CMK (cell line): ENCODE data around the gene SNW1.
"Not testable (repeated sequence)": the region's sequence is repeated elsewhere in the genome, so short reads cannot be mapped to it uniquely, and the experiment has no call there.

ENCODE experiments used
- DNase-seq: peaks from one replicate; pipeline ENCODE4 v3.0.0-alpha.2; 2010; ENCODE audit warnings: low read depth

SNW1 gene

GRCh38 chr14:77760381-77761204 is at the start of gene SNW1:
Gene SNW1 (minus strand): TSS chr14:77761156. CDS start chr14:77761127, 29 bp downstream.
- DNase-seq = peak; percentile 75

DNA sequence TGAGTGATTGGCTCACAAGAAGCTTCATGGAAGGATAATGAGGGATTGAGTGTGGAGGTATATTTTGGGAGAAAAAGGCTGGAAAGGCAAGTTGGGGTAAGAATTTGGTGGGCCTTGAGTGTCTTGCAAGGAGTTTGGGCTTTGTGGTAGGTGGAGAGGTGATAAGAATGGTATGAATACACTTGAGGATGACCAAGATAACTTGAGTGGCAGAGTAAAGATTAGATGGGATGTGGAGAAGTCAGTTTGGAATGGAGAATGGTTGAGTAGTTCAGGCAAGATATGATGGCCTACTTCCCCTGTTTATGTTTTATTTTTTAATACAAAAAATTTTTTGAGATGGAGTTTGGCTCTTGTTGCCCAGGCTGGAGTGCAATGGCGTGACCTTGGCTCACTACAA is 48.1 kb upstream of the SNW1 start:
- no peak for DNase-seq

DNA sequence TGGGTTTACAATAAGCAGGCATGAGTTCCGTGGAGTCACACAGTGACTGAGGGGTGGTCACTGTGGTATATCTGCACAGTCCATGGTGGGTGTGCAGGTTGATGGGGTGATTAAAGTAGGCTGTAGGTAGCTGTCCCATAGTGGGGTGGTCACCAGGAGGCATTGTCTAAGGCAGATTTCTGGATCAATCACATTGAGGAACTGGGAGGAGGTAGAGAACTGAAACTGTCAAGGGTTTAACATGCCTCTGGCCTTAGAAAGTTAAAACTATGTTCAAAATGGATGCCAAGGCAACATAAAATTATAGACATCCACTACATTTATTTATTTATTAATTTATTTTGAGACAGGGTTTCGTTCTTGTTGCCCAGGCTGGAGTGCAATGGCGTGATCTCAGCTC is 47.3 kb upstream of the SNW1 start:
- no peak for DNase-seq

DNA sequence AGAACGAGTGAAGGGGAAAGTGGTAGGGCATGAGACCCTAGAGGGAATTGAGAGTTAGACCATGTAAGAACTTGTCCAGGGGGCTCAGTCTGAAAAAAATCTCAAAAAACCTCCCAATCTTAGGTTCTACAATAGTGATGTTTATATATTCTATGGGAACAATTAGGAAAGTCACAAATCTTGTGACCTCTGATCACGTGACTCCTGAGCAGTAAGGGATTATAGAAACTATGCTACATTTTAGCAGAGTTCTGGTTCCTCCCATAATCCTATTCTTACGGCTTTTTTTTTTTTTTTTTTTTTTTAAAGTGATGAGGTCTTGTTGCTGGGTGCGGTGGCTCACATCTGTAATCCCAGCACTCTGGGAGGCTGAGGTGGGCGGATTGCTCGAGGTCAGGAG is 44.8 kb upstream of the SNW1 start:
- DNase-seq = no peak

DNA sequence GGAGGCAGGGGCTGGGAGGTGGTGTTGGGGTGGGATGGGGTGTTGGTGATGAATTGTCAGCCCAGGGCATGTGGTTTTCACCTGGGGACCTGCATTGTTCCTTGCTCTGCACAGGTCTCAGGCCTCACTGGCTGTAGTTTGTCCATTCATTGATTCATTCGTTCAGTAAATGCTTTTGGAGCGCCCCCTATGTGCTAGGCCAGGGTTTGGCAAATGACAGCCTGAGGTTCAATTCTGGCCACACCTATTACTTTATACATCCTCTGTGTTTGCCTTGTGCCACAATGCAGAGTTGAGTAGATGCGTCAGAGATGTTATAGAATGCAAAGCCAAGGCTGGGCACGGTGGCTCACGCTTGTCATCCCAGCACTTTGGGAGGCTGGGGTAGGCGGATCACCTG is 43.6 kb upstream of the SNW1 start:
- DNase-seq = no peak

DNA sequence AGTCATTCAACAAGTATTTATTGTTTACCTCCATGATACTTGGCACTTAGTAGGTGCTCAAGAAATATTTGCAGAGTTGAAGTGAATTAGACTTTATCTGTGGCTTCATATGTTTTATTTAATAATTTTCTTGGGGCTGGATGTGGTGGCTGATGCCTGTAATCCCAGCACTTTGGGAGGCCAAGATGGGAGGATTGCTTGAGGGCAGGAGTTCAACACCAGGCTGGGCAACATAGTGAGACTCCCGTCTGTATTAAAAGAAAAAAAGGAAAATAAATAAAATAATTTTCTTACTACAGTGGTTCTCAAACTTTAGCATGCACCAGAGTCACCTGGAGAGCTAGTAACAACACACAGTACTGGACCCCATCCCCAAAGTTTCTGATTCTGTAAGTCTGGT is 39.9 kb upstream of the SNW1 start:
- DNase-seq = no peak

DNA sequence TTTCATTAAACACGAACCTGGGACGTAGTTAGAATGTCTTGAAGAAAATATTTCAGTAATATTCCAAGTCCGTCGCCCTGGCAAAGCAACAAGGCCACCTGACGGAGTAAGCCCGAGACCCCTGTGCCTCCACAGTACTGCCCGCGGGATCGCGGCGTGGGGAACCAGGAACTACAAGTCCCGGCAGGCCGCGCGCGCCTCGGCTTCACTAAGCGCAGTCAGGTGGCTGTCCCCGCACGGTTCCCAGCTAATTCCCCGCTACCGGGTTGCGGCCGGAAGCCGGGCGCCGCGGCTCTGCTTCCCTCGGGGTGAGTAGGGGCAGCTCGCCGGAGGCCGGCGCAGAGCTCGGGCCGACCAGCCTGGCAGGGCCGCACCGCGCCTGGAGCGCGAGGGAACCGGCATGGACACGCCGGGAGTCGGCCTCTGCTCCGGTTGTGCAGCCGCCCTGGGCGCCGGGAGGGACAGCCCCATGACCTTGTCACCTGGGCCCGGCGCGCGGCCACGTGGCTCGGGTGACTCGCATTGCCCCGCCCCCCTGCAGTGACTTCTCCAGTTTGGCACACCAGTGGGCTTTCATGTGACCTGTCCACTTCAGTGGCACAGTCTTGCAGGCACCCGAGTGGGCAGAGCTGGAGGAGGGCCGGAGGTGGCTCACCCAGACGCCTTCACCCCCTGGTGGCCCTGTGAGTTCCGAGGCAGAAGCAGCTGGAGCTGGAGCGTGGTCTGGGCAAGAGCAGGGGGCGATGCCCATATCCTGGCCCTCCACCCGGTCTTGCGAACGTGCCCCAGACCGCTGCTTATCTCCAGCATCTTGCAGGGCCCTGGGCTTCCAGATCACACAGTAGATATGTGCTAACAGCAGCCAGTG is 39.1 kb upstream of the SNW1 start, which contains the start of gene ADCK1:
Gene ADCK1, plus strand, starts transcription at position 247 of the 868 bp plus-strand sequence. CDS start 18,870 bp downstream, outside the sequence.
- peak; percentile 60 for DNase-seq

DNA sequence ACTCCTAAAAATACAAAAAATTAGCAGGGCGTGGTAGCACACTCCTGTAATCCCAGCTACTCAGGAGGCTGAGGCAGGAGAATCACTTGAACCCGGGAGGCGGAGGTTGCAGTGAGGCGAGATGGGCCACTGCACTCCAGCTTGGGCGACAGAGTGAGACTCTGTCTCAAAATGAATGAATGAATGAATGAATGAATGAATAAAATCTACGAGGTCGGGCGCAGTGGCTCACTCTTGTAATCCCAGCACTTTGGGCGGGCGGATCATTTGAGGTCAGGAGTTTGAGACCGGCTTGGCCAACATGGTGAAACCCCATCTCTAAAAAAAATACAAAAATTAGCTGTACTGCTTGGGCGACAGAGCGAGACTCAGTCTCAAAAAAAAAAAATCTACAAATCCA is 38.5 kb upstream of the SNW1 start:
- not testable (repeated sequence) for DNase-seq

- DNase-seq = no peak
These were observed 33.4 kb upstream of the SNW1 start for GRCh38 chr14:77794357-77794756.

- not testable (repeated sequence) for DNase-seq
These were observed 32.3 kb upstream of the SNW1 start for GRCh38 chr14:77793255-77793654.

GRCh38 chr14:77791225-77791600 is 30.3 kb upstream of the SNW1 start:
- DNase-seq = no peak

DNA sequence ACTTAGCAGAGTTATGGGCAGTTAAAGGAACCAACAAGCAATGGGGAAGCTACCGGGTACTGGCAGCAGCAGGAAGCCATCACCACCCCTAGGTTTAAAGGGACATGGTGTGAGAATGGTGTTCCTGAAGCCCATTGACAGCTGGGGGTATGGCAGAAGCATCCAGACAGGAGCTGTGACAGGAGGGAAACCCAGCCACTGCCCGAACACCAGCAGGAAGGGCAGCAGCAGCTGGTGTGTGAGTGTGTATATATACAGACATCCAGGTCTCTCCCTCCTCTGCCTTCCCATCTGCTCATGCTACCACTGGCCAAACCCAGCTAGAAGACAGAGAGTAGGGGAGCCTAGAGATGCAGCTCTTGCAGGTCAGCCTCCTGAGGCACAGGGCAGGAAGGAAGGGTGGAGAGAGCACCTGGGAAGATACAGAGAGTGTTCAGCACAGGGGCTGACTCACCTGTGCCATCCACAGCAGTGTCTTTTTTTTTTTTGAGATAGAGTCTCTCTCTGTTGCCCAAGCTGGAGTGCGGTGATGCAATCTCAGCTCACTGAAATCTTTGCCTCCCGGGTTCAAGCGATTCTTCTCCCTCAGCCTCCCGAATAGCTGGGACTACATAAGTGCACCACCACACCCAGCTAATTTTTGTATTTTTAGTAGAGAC is 29.7 kb upstream of the SNW1 start:
- no peak for DNase-seq

- no peak for DNase-seq
These were observed 25.2 kb upstream of the SNW1 start for GRCh38 chr14:77786148-77786547.

DNA sequence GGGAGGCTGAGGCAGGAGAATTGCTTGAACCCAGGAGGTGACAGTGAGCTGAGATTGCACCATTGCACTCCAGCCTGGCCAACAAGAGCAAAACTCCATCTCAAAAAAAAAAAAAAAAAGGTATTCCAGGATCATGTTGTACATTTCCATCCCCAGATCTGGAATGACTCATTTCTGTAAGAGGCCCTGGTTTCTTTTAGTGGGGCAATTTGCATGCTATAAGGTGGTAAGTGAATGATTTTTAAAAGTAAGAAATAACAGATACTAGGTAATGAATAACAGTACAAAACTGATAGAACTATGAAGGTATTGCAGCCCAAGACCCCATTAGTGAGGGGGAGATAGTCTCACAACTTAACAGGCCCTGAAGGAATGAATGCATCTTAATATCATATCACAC is 21.2 kb upstream of the SNW1 start:
- DNase-seq = no peak

GRCh38 chr14:77773966-77774365 is 13.0 kb upstream of the SNW1 start:
- DNase-seq = not testable (repeated sequence)

DNA sequence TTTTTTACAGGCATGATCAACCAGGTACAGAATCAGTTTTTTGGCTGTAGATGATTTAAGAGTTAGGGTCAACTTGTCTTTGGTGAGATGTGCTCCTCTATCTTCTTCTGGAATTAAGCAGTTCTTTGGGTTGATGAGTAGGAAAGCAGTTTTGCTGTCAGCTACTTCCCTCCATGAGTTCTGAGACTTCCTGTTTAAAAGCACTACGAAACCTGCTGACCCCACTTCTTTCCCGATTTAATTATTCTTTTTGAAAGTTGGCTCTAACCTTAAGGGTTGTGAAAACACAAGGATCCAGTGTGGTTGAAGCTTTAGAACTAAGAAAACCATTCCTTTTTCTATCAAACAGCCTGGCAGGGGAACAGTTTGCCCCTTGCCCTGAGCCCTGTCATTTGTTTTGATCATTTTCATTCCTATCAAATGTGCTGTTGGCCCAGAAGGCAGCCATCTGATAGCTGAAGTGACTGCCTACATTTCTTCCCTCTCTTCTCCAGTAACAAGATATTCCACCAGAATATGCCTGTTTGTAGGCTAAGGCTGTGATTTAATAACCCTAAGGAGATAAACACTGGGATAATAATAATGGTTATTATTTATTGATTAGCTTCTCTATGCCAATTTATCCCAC is 7.6 kb upstream of the SNW1 start:
- not testable (repeated sequence) for DNase-seq

GRCh38 chr14:77763978-77764377 is 3.0 kb upstream of the SNW1 start:
- DNase-seq = no peak

GRCh38 chr14:77763316-77763715 is 2.4 kb upstream of the SNW1 start:
- no peak for DNase-seq

DNA sequence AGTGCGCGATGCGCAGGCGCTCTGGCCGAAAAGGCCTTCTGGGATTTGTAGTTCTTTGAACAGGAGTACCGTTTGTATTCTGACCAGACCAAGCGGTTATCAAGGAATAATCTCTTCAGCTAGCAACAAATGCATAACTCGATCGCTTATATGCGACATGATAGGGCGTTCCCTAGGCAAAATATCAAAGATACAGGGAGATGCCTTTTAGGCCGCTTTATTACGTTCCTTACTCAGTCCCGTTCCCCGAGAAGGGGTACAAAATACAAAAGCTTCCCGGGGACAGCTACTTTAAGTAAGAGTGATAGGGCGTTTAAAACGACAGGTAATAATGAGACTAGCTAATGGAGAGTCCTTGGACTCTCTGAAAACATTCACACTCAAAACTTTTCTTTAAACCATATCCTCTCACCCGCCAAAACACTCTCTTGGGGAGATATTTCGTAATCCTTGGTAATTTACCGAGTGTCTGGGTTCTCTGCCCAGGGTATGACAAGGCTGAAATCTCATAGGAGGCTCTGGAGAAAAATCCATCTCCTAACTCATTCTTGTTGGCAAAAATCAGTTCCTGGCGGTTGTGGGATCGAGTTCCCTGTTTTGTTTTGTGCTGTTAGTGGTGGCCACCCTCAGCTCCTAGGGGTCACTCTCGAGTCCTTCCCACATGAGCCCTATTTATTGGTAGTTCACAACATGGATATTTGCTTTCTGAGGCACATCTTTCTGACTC is 412 bp upstream of the SNW1 start:
- DNase-seq = peak; percentile 25

DNA sequence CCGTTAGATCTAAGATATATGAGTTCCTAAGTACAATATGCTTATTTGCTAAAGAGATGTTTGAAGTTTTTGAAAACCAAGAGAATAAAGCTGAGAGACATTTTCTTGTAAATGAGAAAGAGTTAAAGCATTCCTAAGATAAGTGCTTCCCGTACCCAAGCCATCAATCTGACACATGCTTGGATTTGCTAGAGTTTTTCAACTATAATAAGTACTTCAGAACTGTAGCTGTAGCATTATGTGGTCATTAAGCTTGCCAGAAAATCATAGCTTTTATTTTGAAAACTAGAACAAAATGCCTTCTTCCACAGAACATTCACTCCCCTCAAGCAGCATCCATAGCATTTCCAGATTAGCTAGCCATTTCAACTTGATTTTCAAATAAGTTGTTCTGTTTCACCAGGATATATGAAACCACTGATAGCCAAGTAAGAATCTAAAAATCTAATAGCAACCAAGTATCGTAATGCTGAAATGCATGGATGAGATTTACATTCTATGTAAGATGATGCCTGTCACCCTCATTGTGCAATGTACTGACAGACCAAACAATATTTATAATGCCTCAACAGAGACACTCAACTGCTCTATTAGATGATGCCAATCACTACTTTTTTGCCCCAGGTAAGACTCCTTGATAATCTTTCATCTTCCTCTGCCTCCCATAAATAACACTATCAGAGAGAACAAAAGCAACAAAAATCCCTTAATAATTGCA is 8.0 kb downstream of the SNW1 start:
- no peak for DNase-seq

DNA sequence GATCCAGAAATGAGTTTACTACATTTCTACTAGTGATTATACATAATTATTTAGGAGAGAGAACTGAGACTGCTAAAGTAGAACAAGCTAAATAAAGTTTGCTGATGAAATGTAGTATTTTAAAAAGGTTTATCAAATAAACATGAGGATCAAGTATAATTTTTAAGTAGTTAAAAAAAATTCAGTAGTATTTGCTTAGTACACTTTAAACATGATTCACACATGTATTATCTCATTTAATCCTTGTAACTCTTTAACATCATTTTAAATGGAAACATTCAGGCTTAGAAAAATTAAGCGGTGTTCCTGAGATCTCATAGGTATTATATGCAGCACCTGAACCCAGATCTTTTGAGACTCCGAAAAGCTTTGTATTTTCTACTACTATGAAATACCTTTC is 8.7 kb downstream of the SNW1 start:
- no peak for DNase-seq
